ENCODE measurements around the gene RBM42. TPM values are rescaled to one million over a fixed set of nuclear protein-coding genes. Genes with fewer than 3 reads are reported as not detected.

Gene RBM42
- total RNA-seq, 1 experiment from 2014 or later: 180 TPM

DNA sequence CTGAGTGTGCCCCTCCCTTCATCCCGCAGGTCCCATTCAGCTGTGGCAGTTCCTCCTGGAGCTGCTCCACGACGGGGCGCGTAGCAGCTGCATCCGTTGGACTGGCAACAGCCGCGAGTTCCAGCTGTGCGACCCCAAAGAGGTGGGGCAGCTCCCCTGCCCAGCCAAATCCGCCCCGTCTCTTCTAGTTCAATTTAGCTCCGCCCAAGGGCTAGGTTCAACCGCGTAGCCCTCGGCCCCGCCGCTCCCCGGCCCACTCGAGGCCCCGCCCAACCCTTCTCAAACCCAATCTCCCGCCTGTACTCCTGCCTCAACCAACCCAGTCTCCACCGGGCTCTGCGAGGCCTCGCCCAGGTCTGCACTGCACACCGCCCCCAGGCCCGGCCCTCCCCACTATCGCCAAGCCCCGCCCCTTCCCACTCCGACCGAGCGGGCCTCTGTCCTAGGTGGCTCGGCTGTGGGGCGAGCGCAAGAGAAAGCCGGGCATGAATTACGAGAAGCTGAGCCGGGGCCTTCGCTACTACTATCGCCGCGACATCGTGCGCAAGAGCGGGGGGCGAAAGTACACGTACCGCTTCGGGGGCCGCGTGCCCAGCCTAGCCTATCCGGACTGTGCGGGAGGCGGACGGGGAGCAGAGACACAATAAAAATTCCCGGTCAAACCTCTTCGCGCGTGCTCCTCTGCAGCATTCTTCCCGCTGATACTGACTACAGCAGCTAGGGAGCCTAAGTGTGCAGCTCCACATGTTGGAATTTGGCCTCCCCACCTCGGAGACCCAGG, 15.6 kb downstream of the RBM42 start:
- DNase-seq (ENCODE audit: low read depth, low spot score): peak; percentile 77
- ATAC-seq: peak; percentile 88
- intact Hi-C loops (cut with micrococcal nuclease; ENCODE audit: unreplicated experiment): no loop called here
- no peaks in the 10 kb centered on the region for H3K9me3 ChIP-seq (ENCODE audit: control insufficient read depth, insufficient read depth, low read depth, low read length)
- BruUV-seq (replicated peaks): no TSS peak
- in situ Hi-C loops (cut with HindIII; ENCODE audit: low pct_unique_long_range_greater_than_20kb, low sequenced_read_pairs): no loop called here
- H3K36me3 ChIP-seq (ENCODE audit: control insufficient read depth, insufficient read depth, low read length): peaks cover 7% of the 10 kb centered on the region; the same call in 1 of the 2 replicates
- no peaks in the 10 kb centered on the region for H3K27me3 ChIP-seq (ENCODE audit: control insufficient read depth, insufficient read depth, low read length)
- H3K4me3 ChIP-seq (ENCODE audit: low read depth in 2 of 2, low read length in 2 of 2): peak overlapping the region; percentile 69 to 79
- CTCF ChIA-PET: interaction anchor here (1.7 to 1.8 kb wide), 2 partner anchors 87 to 96 kb away, joined by 4 read pairs; no protein-coding TSS in a partner anchor
- POLR2A ChIA-PET: interaction anchor here (0.6 kb wide), 2 partner anchors 39 to 1102 kb away, joined by 5 to 6 read pairs; no protein-coding TSS in a partner anchor
- peak overlapping the region; percentile 87 for H3K27ac ChIP-seq (ENCODE audit: low read length)
- TF ChIP-seq TCF7L2 (IDR thresholded peaks at IDR 0.05; ENCODE audit: low read depth, low read length): no peak
- TF ChIP-seq, protein P1, sequence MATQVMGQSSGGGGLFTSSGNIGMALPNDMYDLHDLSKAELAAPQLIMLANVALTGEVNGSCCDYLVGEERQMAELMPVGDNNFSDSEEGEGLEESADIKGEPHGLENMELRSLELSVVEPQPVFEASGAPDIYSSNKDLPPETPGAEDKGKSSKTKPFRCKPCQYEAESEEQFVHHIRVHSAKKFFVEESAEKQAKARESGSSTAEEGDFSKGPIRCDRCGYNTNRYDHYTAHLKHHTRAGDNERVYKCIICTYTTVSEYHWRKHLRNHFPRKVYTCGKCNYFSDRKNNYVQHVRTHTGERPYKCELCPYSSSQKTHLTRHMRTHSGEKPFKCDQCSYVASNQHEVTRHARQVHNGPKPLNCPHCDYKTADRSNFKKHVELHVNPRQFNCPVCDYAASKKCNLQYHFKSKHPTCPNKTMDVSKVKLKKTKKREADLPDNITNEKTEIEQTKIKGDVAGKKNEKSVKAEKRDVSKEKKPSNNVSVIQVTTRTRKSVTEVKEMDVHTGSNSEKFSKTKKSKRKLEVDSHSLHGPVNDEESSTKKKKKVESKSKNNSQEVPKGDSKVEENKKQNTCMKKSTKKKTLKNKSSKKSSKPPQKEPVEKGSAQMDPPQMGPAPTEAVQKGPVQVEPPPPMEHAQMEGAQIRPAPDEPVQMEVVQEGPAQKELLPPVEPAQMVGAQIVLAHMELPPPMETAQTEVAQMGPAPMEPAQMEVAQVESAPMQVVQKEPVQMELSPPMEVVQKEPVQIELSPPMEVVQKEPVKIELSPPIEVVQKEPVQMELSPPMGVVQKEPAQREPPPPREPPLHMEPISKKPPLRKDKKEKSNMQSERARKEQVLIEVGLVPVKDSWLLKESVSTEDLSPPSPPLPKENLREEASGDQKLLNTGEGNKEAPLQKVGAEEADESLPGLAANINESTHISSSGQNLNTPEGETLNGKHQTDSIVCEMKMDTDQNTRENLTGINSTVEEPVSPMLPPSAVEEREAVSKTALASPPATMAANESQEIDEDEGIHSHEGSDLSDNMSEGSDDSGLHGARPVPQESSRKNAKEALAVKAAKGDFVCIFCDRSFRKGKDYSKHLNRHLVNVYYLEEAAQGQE (IDR thresholded peaks at IDR 0.05; ENCODE audit: insufficient read depth in 1 of 2, low read depth in 2 of 2, low read length in 1 of 2): peak; percentile 68 to 73
- no peak for TF ChIP-seq CTCF (IDR thresholded peaks at IDR 0.05)
- 0 out of 2 replicates have a peak, but pooled peaks have one; percentile 23 for TF ChIP-seq POLR2AphosphoS5 (IDR thresholded peaks at IDR 0.05; ENCODE audit: low read depth, low read length)
- TF ChIP-seq SIN3A (IDR thresholded peaks at IDR 0.05; ENCODE audit: borderline replicate concordance, insufficient read depth, low read depth, low read length): 0 out of 2 replicates have a peak, but pooled peaks have one; percentile 43
- H3K4me1 ChIP-seq (ENCODE audit: control insufficient read depth, insufficient read depth, low read length): peaks cover 21% of the 10 kb centered on the region

GRCh38 chr19:35644987-35645679, 16.3 kb downstream of the RBM42 start:
- H3K36me3 ChIP-seq (ENCODE audit: control insufficient read depth, insufficient read depth, low read length): peaks cover 7% of the 10 kb centered on the region; the same call in 1 of the 2 replicates
- in situ Hi-C loops (cut with HindIII; ENCODE audit: low pct_unique_long_range_greater_than_20kb, low sequenced_read_pairs) (no loop called here), intact Hi-C loops (cut with micrococcal nuclease; ENCODE audit: unreplicated experiment) (no loop called here)
- H3K27me3 ChIP-seq (ENCODE audit: control insufficient read depth, insufficient read depth, low read length): no peaks in the 10 kb centered on the region
- ATAC-seq: peak; percentile 38
- TF ChIP-seq SIN3A (IDR thresholded peaks at IDR 0.05; ENCODE audit: borderline replicate concordance, insufficient read depth, low read depth, low read length): no peak
- TF ChIP-seq POLR2AphosphoS5 (IDR thresholded peaks at IDR 0.05; ENCODE audit: low read depth, low read length): no peak
- TF ChIP-seq TCF7L2 (IDR thresholded peaks at IDR 0.05; ENCODE audit: low read depth, low read length): peak; percentile 70; the same call in 1 of the 2 replicates
- TF ChIP-seq, protein P1 (IDR thresholded peaks at IDR 0.05; ENCODE audit: insufficient read depth in 1 of 2, low read depth in 2 of 2, low read length in 1 of 2): no peak
- TF ChIP-seq CTCF (IDR thresholded peaks at IDR 0.05): no peak
- no peaks in the 10 kb centered on the region for H3K9me3 ChIP-seq (ENCODE audit: control insufficient read depth, insufficient read depth, low read depth, low read length)
- DNase-seq (ENCODE audit: low read depth, low spot score): peak; percentile 51
- peaks cover 21% of the 10 kb centered on the region for H3K4me1 ChIP-seq (ENCODE audit: control insufficient read depth, insufficient read depth, low read length)
- H3K27ac ChIP-seq (ENCODE audit: low read length): peak overlapping the region; percentile 62
- POLR2A ChIA-PET: no interaction called here
- CTCF ChIA-PET: interaction anchor here (1.7 to 1.8 kb wide), 2 partner anchors 88 to 96 kb away, joined by 4 read pairs; no protein-coding TSS in a partner anchor
- H3K4me3 ChIP-seq (ENCODE audit: low read depth in 2 of 2, low read length in 2 of 2): peak overlapping the region; percentile 69 to 79
- BruUV-seq (replicated peaks): no TSS peak
